IPS DF 6.9 (cell line): ENCODE measurements around the gene EMC8.

Experiments
- DNase-seq: peaks from one replicate; pipeline ENCODE4 v3.0.0-alpha.2; 2013; ENCODE audit warnings: low read depth, low spot score
- H3K27ac ChIP-seq: one replicate; pipeline ENCODE4 v1.5.1; 2013; ENCODE audit warnings: low read length, control low read depth
- H3K27me3 ChIP-seq: 2 replicates; pipeline ENCODE4 v1.6.1; 2013; ENCODE audit warnings: mild to moderate bottlenecking, low read length; ENCODE audit not compliant: control insufficient read depth, insufficient read depth
- H3K36me3 ChIP-seq: 2 replicates; pipeline ENCODE4 v1.6.1; 2013; ENCODE audit warnings: low read length; ENCODE audit not compliant: control insufficient read depth, insufficient read depth
- H3K4me1 ChIP-seq: 2 replicates; pipeline ENCODE4 v1.6.1; 2013; ENCODE audit warnings: low read length; ENCODE audit not compliant: control insufficient read depth, insufficient read depth
- H3K4me3 ChIP-seq: 2 replicates; pipeline ENCODE4 v1.5.1; 2013; ENCODE audit warnings: mild to moderate bottlenecking, low read length
- H3K9me3 ChIP-seq: 2 replicates; pipeline ENCODE4 v1.6.1; 2013; ENCODE audit warnings: low read length, inconsistent platforms; ENCODE audit not compliant: control insufficient read depth, insufficient read depth
- WGBS: extraction: QIAGEN DNeasy Blood & Tissue Kit; methylation state at CpG from one replicate; pipeline ENCODE4 v1.1.7; 2013; ENCODE audit warnings: mixed read lengths, missing lambda C conversion rate; ENCODE audit not compliant: insufficient read length, insufficient coverage; 5-methylcytosine and 5-hydroxymethylcytosine counted together

EMC8 gene

GRCh38 chr16:85755929-85756768 is 43.2 kb downstream of the EMC8 start:
- H3K4me1 ChIP-seq: peaks cover 9% of the 10 kb centered on the region
- no peaks in the 10 kb centered on the region for H3K36me3 ChIP-seq
- no peaks in the 10 kb centered on the region for H3K9me3 ChIP-seq
- H3K27ac ChIP-seq: no peak overlapping the region
- no CpG with 5 or more reads among the region's 25 CpGs for WGBS
- no peak for DNase-seq
- H3K27me3 ChIP-seq: peaks cover 6% of the 10 kb centered on the region
- H3K4me3 ChIP-seq: no peak overlapping the region

DNA sequence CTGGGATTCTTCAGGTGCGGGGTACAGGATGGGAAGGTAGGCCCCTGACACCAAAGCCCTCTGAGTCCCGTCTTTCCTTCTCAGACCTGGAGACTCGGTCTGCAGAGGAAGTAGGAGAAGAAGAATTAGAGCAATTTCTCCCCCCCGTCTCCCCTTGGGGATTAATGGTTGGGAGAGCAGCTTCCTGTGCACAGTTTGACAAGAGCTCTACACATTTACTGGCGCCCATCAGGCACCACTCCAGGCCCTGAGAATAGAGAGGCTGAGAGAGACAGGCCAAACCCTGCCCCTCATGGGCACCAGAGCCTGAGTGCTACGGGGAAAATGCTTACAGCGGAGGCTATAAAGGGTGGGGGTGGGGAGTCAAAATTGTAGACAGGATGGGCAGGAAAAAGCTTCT is 44.9 kb downstream of the EMC8 start:
- no peak for DNase-seq
- peaks cover 6% of the 10 kb centered on the region for H3K27me3 ChIP-seq
- H3K4me3 ChIP-seq: no peak overlapping the region
- H3K27ac ChIP-seq: no peak overlapping the region
- no CpG with 5 or more reads among the region's 7 CpGs for WGBS
- H3K9me3 ChIP-seq: no peaks in the 10 kb centered on the region
- no peaks in the 10 kb centered on the region for H3K36me3 ChIP-seq
- peaks cover 13% of the 10 kb centered on the region for H3K4me1 ChIP-seq

DNA sequence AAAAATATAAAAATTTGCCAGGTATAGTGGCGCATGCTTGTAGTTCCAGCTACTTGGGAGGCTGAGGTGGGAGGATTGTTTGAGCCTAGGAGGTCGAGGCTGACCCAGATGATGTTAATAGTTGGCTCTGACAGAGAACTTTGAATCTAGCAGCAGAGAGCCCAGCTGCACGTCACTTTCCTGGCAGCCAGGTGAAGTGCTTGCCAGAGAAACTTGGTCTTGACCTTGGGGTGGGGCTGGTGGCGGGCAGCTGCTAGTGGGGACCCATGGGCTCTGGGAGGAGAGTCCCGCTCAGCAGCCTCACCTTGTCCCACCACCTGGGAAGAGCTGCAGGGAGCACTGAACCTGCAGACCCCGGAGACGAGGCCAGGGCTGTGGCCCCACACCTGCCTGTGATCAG is 45.4 kb downstream of the EMC8 start:
- peaks cover 6% of the 10 kb centered on the region for H3K27me3 ChIP-seq
- WGBS: no CpG with 5 or more reads among the region's 7 CpGs

GRCh38 chr16:85753559-85753958 is 45.8 kb downstream of the EMC8 start:
- WGBS: no CpG with 5 or more reads among the region's 6 CpGs
- H3K9me3 ChIP-seq: no peaks in the 10 kb centered on the region
- H3K27me3 ChIP-seq: peaks cover 6% of the 10 kb centered on the region
- no peak for DNase-seq
- H3K4me1 ChIP-seq: peaks cover 13% of the 10 kb centered on the region
- no peak overlapping the region for H3K27ac ChIP-seq
- H3K36me3 ChIP-seq: no peaks in the 10 kb centered on the region
- no peak overlapping the region for H3K4me3 ChIP-seq

More for the DNA sequence above, 45.4 kb downstream of the EMC8 start:
- H3K9me3 ChIP-seq: no peaks in the 10 kb centered on the region
- H3K27ac ChIP-seq: no peak overlapping the region
- no peak overlapping the region for H3K4me3 ChIP-seq
- no peaks in the 10 kb centered on the region for H3K36me3 ChIP-seq
- DNase-seq: no peak
- H3K4me1 ChIP-seq: peaks cover 13% of the 10 kb centered on the region

DNA sequence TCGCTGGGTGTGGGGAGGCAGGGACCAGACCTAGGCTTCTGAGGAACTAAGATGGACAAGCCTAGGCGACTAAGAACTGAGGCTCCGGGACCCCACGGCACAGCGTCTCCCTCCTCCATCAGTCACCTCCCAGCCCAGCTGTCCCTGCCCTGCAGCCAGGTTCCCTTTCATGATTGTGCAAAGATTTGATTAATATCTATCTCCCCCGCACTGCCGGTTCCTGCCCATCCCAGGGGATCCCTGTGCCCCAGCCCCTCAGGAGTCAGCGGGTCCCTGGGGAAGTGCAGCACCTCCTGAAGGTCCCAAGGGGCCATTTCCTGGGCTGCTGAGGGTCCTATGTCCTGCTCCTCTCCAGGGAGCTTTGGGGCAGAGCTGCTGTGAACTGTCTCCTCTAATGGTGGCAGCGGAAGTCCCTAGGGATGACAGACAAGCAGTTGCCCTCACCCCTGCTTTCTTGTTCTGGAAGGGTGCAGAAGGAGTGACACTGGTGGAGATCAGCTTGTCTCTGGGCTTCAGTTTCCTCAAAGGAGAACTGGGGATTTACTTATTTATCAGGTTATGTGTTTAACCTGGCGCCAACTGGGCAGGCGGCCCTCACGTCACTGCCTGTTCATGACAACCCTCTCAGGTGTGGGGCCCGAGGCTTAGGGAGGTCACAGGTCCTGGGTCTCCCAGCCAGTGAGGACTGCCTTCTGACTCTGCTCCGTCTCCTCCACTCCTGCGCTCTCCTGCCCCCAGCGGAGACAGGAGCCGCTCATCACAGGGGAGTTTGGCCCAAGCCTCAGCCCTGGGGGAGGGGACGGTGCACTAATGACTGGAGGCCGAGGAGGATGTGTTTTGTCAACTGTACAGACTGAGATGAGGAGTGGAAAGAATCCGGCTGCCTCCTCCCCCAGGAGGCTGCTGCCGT is 46.6 kb downstream of the EMC8 start:
- H3K4me1 ChIP-seq: peaks cover 13% of the 10 kb centered on the region
- H3K4me3 ChIP-seq: no peak overlapping the region
- WGBS: no CpG with 5 or more reads among the region's 21 CpGs
- peaks cover 6% of the 10 kb centered on the region for H3K27me3 ChIP-seq
- H3K36me3 ChIP-seq: no peaks in the 10 kb centered on the region
- no peaks in the 10 kb centered on the region for H3K9me3 ChIP-seq
- no peak for DNase-seq
- no peak overlapping the region for H3K27ac ChIP-seq

DNA sequence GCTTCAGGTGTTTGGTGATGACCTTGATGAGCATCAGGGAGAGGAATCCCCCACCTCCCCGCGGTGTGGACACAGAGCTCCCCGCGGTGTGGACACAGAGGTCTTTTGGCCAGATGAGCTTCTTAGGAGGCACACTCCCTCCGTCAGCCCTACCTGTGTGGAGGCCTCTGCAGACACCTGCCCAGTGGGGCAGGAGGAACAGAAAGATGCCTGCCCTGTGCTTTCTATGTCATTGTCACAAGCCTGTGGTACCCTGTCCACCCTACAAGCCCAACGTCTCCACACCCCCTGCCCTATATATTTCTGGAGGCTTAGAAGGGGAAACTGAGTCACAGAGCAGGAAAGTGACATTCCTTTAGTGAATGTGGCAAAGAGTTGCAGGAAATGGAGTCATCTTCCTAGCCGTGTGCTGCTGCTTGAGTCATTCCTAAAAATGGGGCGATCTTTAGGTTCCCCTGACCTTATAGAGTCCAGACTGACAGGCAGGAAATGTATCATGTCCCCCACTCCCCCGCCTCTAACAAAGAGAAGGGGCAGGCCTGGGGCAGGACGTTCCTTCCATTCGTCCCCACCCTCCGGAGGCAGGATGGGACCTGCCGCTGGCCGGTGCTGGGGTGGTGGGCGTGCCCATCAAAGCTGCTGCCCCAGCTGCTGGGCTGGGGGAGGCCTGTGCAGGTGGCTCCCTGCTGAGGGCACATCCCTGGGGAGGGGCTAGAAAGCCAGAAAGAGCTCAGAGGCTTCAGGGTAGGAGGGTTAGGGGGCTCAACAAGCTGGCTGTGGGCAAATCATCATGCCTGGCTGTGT is 47.4 kb downstream of the EMC8 start:
- no peak for DNase-seq
- WGBS: no CpG with 5 or more reads among the region's 15 CpGs
- Histone ChIP-seq H3K36me3 (no peaks in the 10 kb centered on the region), H3K27ac (no peak overlapping the region), H3K4me1 (peaks cover 13% of the 10 kb centered on the region), H3K9me3 (no peaks in the 10 kb centered on the region), H3K4me3 (no peak overlapping the region), H3K27me3 (peaks cover 6% of the 10 kb centered on the region)

GRCh38 chr16:85750827-85751697 is 48.3 kb downstream of the EMC8 start, which contains the start of gene C16orf74:
TSS of gene C16orf74 (minus strand) at chr16:85751096. CDS start at chr16:85735217, 15,879 bp downstream.
- peaks cover 6% of the 10 kb centered on the region for H3K27me3 ChIP-seq
- no peaks in the 10 kb centered on the region for H3K36me3 ChIP-seq
- H3K9me3 ChIP-seq: no peaks in the 10 kb centered on the region
- WGBS: no CpG with 5 or more reads among the region's 96 CpGs
- H3K4me1 ChIP-seq: peaks cover 15% of the 10 kb centered on the region
- peak within 1 kb of the TSS; percentile 47; the same call in 1 of the 2 replicates for H3K4me3 ChIP-seq
- no peak for DNase-seq
- no peak within 1 kb of the TSS for H3K27ac ChIP-seq

DNA sequence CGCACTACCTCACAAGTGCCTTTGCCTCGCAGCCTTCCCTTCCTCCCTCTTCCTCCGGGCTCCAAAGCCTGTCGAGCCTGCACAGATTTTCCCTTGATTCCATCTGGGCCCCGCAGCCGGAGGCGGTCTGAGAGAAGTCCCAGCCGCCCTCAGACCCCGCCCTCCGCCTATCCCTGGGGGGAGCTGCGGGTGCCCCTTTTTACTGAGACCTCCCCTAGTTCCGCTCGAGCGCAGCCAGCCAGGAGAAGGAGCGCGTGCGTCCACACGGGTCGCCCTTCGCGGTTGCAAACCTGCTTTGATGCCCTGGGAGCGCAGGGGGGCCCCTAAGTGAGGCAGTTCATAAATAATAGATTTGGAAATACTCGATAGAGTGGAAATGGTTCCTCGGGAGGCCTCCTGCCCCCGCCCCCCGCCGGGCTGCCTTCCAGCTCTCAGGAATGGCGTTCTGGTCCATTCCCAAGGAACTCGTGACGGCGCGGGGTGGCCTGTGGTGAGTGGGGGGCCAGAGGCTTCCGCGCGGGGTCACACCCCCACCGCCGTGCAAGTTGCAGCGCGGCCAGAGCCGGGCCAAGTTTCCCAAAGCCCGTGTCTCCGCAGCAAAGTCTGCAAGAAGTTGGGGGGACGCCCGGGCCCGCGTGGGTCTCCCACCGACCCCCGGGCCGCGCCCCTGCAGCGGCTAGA is 49.1 kb downstream of the EMC8 start:
- DNase-seq: no peak
- H3K4me3 ChIP-seq: peak overlapping the region; percentile 47; the same call in 1 of the 2 replicates
- no peak overlapping the region for H3K27ac ChIP-seq
- H3K4me1 ChIP-seq: peaks cover 15% of the 10 kb centered on the region
- H3K36me3 ChIP-seq: no peaks in the 10 kb centered on the region
- WGBS: no CpG with 5 or more reads among the region's 51 CpGs
- peaks cover 6% of the 10 kb centered on the region for H3K27me3 ChIP-seq
- H3K9me3 ChIP-seq: no peaks in the 10 kb centered on the region

DNA sequence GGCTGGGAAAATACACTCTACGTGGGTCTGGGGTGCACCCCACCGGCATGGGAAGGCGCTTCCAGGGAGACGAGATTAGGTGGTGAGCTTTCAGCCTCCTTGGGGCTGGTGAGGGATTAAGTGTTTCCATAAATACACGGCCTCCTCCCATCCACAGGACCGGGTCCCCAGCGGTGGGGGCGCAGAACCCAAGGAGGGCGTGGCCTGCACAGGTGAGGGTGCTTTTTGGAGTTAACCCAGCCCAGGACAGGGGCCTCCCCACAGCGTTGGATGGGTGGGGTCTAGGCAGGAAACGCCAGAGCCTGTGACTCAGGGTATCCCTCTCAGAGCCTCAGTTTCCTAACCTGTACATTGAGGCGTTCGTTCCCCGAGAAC is 49.6 kb downstream of the EMC8 start:
- peaks cover 15% of the 10 kb centered on the region for H3K4me1 ChIP-seq
- peaks cover 6% of the 10 kb centered on the region for H3K27me3 ChIP-seq
- no peak for DNase-seq
- H3K36me3 ChIP-seq: no peaks in the 10 kb centered on the region
- H3K4me3 ChIP-seq: peak overlapping the region; percentile 47; the same call in 1 of the 2 replicates
- H3K9me3 ChIP-seq: no peaks in the 10 kb centered on the region
- H3K27ac ChIP-seq: no peak overlapping the region
- no CpG with 5 or more reads among the region's 14 CpGs for WGBS
